ENCODE results near the gene GNLY.

Gene GNLY

GRCh38 chr2:85680707-85681371, 13.3 kb upstream of the GNLY start:
- Histone ChIP-seq H3K27ac (ENCODE audit: low read depth, low read length) (no peak overlapping the region), H4K20me1 (ENCODE audit: low read depth, low read length) (no peaks in the 10 kb centered on the region), H3K4me3 (ENCODE audit: insufficient read depth, low read length, poor library complexity, severe bottlenecking) (no peak overlapping the region), H3K4me2 (ENCODE audit: low read depth, low read length, poor library complexity, severe bottlenecking) (no peak overlapping the region), H3K36me3 (ENCODE audit: low read length) (no peaks in the 10 kb centered on the region), H3F3A (ENCODE audit: insufficient read depth) (no peaks in the 10 kb centered on the region), H2AFZ (ENCODE audit: low read depth, low read length, severe bottlenecking) (no peak overlapping the region), H3K79me2 (ENCODE audit: insufficient read depth, low read length) (no peaks in the 10 kb centered on the region), H3K9me3 (ENCODE audit: insufficient read depth, low read length) (no peaks in the 10 kb centered on the region), H3K9ac (ENCODE audit: low read length) (no peak overlapping the region), H3K9me2 (replicated peaks; ENCODE audit: insufficient read depth, low read length) (no peaks in the 10 kb centered on the region), H3K27me3 (ENCODE audit: low read length) (no peaks in the 10 kb centered on the region)
- no peak for TF ChIP-seq CTCF (IDR thresholded peaks at IDR 0.05; ENCODE audit: insufficient read depth, low read length, poor library complexity, severe bottlenecking)
- TF ChIP-seq EZH2phosphoT487 (conservative IDR thresholded peaks at IDR 0.05; ENCODE audit: low read length), result no peak

- H3K4me2 ChIP-seq (ENCODE audit: low read depth, low read length, poor library complexity, severe bottlenecking), result no peak overlapping the region
- TF ChIP-seq EZH2phosphoT487 (conservative IDR thresholded peaks at IDR 0.05; ENCODE audit: low read length) (no peak), CTCF (IDR thresholded peaks at IDR 0.05; ENCODE audit: insufficient read depth, low read length, poor library complexity, severe bottlenecking) (no peak)
- H3F3A ChIP-seq (ENCODE audit: insufficient read depth), result no peaks in the 10 kb centered on the region
- no peak overlapping the region for H2AFZ ChIP-seq (ENCODE audit: low read depth, low read length, severe bottlenecking)
- no peaks in the 10 kb centered on the region for H3K27me3 ChIP-seq (ENCODE audit: low read length)
- H3K9me2 ChIP-seq (replicated peaks; ENCODE audit: insufficient read depth, low read length), result no peaks in the 10 kb centered on the region
- H3K36me3 ChIP-seq (ENCODE audit: low read length), result no peaks in the 10 kb centered on the region
- no peak overlapping the region for H3K9ac ChIP-seq (ENCODE audit: low read length)
- H4K20me1 ChIP-seq (ENCODE audit: low read depth, low read length), result no peaks in the 10 kb centered on the region
- no peak overlapping the region for H3K27ac ChIP-seq (ENCODE audit: low read depth, low read length)
- H3K79me2 ChIP-seq (ENCODE audit: insufficient read depth, low read length), result no peaks in the 10 kb centered on the region
- H3K4me3 ChIP-seq (ENCODE audit: insufficient read depth, low read length, poor library complexity, severe bottlenecking), result no peak overlapping the region
- H3K9me3 ChIP-seq (ENCODE audit: insufficient read depth, low read length), result no peaks in the 10 kb centered on the region
These were observed 12.8 kb upstream of the GNLY start for GRCh38 chr2:85681372-85681763.

- H3K9ac ChIP-seq (ENCODE audit: low read length), result no peak overlapping the region
These were observed 12.4 kb upstream of the GNLY start for GRCh38 chr2:85681776-85682175.

More at GRCh38 chr2:85681776-85682175, 12.4 kb upstream of the GNLY start:
- Histone ChIP-seq H2AFZ (ENCODE audit: low read depth, low read length, severe bottlenecking) (no peak overlapping the region), H3F3A (ENCODE audit: insufficient read depth) (no peaks in the 10 kb centered on the region), H3K4me2 (ENCODE audit: low read depth, low read length, poor library complexity, severe bottlenecking) (no peak overlapping the region), H3K4me3 (ENCODE audit: insufficient read depth, low read length, poor library complexity, severe bottlenecking) (no peak overlapping the region), H3K9me3 (ENCODE audit: insufficient read depth, low read length) (no peaks in the 10 kb centered on the region), H4K20me1 (ENCODE audit: low read depth, low read length) (no peaks in the 10 kb centered on the region), H3K9me2 (replicated peaks; ENCODE audit: insufficient read depth, low read length) (no peaks in the 10 kb centered on the region), H3K36me3 (ENCODE audit: low read length) (no peaks in the 10 kb centered on the region), H3K79me2 (ENCODE audit: insufficient read depth, low read length) (no peaks in the 10 kb centered on the region), H3K27me3 (ENCODE audit: low read length) (no peaks in the 10 kb centered on the region), H3K27ac (ENCODE audit: low read depth, low read length) (no peak overlapping the region)
- TF ChIP-seq CTCF (IDR thresholded peaks at IDR 0.05; ENCODE audit: insufficient read depth, low read length, poor library complexity, severe bottlenecking), result no peak
- TF ChIP-seq EZH2phosphoT487 (conservative IDR thresholded peaks at IDR 0.05; ENCODE audit: low read length), result no peak
